Bronchial smooth muscle cell (primary cell): ENCODE results near the gene SF3B3. TPM values are rescaled to one million over a fixed set of nuclear protein-coding genes. Genes with fewer than 3 reads are reported as not detected.

ENCODE experiments used
- total RNA-seq: library from RNA; depleted of rRNA; stranded (reverse); fragments of >200 nt; gene quantifications from 2 replicates; pipeline ENCODE4 v1.2.1, GENCODE V29; 2014

The SF3B3 gene
- total RNA-seq: 53.7 and 60.4 TPM in 2 replicates

DNA sequence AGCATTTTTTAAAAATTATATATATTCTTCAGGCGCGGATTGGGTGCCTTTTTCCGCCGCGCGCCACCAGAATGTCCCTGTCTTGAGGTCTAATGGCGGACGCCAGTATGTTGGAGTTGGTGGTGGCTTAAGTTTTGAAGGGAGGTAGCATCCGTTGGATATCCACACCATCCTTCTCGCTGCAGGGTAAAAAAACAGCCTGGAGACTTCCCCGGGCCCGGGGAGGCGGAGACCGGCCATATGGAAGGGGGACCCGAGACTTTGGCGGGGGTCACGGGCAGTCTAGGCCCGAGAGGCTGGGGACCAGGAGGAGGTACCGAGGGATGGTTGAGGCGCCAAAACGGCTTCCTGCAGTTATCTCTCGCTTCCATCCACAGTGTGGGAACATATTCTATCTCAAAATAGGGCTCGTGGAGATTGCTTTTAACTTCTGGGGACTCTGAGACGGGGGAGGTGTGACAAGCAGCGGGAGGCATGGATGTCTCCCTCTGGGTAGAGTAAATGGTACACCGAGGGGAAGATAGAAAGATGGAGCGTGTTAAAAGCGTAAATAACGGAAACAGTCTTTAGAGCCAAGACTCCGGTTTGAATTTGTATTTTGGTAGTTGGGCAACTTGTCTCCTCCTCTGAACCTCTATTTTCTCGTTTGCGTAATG lies at the start of gene SF3B3:
SF3B3 (plus strand) TSS at position 74 of the 656 bp plus-strand sequence. CDS start 2,841 bp downstream, outside the sequence.

DNA sequence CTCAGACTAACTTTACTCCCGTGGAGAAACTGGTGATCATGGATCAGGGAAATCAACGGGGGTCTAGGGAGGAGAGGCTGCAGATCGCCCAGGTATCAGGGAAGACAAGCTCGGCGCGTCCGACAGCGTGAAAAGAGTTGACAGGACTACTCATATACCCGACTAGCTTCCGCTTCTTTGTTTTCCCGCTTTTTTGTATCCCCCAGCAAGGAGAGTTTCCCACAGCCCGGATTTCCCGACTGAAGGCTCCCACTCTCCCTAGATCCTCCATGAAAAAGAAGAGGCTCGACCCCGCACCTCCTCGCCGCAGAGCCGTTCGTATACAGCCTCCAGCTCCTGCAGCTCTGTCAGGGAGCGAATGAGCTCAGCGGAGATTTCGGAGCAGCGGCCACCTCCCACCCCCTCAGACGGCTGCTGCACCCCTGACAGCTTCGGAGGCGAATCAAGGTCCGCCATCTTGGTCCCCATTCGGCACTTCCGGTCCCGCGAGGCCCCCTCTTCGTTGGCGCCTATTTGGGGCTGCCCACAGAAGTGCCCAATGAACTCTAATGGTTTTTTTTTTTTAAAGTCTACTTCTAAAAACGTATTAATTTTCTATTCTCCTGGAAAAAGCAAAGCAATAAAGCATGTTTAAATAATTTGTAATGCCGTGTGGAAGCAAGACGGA lies 407 bp upstream of the SF3B3 start, which contains the start of gene COG4:
COG4 (minus strand) TSS at position 479 of the 667 bp plus-strand sequence; CDS start at position 468, 11 bp downstream.

Other genes starting within 250 kb of the SF3B3 start
- 114 and 224 TPM in 2 replicates for gene AARS1, start 234.3 kb upstream of the SF3B3 start, total RNA-seq
- 22.1 and 22.4 TPM in 2 replicates for gene DDX19B, start 224.6 kb upstream of the SF3B3 start, total RNA-seq
- 29.4 and 32.9 TPM in 2 replicates for gene DDX19A, start 176.9 kb upstream of the SF3B3 start, total RNA-seq
- 10.5 and 14.5 TPM in 2 replicates for gene ST3GAL2, start 84.7 kb upstream of the SF3B3 start, total RNA-seq
- gene FCSK, start 69.2 kb upstream of the SF3B3 start, total RNA-seq: 8.8 and 9.6 TPM in 2 replicates
- gene COG4, start 262 bp upstream of the SF3B3 start, total RNA-seq: 89.2 and 94.5 TPM in 2 replicates
- gene IL34, start 122.7 kb downstream of the SF3B3 start, total RNA-seq: 2.4 and 3.9 TPM in 2 replicates
- gene MTSS2, start 162.2 kb downstream of the SF3B3 start, total RNA-seq: 7.9 and 13.6 TPM in 2 replicates